Measurements from ENCODE around the gene TLR10. TPM values are rescaled to one million over a fixed set of nuclear protein-coding genes. Genes with fewer than 3 reads are reported as not detected.

The TLR10 gene
- total RNA-seq, 1 donor: not detected

DNA sequence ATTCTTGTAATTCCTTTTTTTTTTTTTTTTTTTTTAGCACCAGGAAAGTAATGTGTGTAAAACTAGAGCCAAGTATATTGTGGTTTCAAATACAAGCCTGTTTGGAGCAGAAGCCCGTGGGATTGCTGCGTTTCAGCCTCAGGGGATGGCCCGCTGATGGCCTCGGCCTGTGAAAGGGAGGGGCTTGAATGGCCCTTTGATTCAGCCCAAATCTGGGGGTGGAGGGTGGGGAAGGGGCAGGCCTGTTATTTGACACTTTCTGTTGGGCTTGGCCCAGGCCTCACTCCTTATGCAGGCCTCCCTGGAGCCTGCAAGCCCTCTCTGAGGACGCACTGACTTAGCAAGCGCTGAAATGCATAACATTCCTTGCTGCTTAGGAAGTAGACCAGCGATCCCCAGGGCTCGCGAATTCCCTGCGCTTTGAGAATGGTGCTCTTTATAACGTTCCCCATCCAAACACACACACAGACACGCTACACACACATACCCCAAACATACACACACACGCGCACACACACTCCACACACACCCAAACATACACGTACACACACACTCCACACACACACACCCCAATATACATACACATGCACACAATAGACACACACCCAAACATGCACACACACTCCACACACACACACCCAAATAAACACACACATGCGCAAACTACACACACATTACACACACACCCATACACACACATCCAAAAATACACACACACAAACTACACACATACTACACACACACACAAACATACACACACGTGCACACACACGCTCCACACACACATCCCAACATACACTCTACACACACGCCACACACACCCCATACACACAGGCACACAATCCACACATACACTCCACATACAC lies 29.6 kb downstream of the TLR10 start:
- TF ChIP-seq, protein P1, sequence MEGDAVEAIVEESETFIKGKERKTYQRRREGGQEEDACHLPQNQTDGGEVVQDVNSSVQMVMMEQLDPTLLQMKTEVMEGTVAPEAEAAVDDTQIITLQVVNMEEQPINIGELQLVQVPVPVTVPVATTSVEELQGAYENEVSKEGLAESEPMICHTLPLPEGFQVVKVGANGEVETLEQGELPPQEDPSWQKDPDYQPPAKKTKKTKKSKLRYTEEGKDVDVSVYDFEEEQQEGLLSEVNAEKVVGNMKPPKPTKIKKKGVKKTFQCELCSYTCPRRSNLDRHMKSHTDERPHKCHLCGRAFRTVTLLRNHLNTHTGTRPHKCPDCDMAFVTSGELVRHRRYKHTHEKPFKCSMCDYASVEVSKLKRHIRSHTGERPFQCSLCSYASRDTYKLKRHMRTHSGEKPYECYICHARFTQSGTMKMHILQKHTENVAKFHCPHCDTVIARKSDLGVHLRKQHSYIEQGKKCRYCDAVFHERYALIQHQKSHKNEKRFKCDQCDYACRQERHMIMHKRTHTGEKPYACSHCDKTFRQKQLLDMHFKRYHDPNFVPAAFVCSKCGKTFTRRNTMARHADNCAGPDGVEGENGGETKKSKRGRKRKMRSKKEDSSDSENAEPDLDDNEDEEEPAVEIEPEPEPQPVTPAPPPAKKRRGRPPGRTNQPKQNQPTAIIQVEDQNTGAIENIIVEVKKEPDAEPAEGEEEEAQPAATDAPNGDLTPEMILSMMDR (IDR thresholded peaks at IDR 0.05; ENCODE audit: insufficient read depth, low read length): no peak
- H3K4me3 ChIP-seq (ENCODE audit: low read depth, low read length): peak overlapping the region; percentile 22
- DNase-seq (ENCODE audit: low read depth): peak; percentile 99

DNA sequence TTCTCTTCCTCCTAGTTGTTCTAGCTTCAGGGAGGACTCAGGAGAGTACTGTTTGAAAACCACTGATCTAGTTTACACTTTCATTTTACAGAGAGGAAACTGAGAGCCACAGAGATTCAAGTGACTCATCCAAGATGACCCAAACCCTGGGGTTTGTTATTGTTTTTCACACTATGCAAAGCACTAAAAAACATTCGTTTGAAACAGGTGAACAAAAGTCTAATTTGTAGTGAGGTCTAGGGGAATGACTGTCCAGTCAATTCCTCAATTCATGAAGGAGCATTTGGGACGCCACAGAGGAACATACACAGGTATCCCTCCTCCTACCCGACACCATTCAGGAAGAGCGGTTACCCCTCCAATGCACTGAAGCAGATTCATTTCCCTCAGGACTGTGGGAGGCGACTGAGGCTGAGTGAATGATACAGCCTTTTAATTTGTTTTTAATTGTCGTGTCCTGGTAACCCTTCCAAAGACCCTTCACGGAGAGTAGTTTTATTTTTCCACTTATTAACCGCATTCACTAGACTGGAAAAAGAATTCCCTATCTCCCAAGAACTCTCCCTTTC lies 30.3 kb downstream of the TLR10 start:
- H3K4me3 ChIP-seq (ENCODE audit: low read depth, low read length): no peak overlapping the region
- TF ChIP-seq, protein P1 (IDR thresholded peaks at IDR 0.05; ENCODE audit: insufficient read depth, low read length): no peak
- no peak for DNase-seq (ENCODE audit: low read depth)

- TF ChIP-seq, protein P1 (IDR thresholded peaks at IDR 0.05; ENCODE audit: insufficient read depth, low read length): no peak
- DNase-seq (ENCODE audit: low read depth): no peak
- no peak overlapping the region for H3K4me3 ChIP-seq (ENCODE audit: low read depth, low read length)
These were observed 31.3 kb downstream of the TLR10 start for GRCh38 chr4:38751341-38752010.

DNA sequence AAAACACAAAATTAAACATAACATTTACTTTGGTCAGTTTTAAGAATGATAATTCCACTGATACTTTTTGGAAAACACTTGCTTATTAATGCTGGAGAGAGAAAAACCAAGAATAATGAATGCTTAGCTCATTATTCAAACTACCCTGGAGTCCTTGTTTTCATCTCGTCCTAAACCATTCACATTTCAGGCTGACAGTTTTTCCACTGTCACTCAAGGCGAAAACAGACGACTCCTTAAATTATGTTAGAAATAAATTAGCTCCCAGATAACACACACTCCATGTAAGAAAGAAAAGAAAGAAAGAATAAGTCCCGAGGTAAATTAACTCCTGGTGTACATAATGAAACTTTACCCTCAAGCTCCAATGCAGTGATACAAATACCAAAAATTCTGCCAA lies 33.5 kb downstream of the TLR10 start:
- TF ChIP-seq, protein P1 (IDR thresholded peaks at IDR 0.05; ENCODE audit: insufficient read depth, low read length): no peak
- no peak overlapping the region for H3K4me3 ChIP-seq (ENCODE audit: low read depth, low read length)
- DNase-seq (ENCODE audit: low read depth): no peak

DNA sequence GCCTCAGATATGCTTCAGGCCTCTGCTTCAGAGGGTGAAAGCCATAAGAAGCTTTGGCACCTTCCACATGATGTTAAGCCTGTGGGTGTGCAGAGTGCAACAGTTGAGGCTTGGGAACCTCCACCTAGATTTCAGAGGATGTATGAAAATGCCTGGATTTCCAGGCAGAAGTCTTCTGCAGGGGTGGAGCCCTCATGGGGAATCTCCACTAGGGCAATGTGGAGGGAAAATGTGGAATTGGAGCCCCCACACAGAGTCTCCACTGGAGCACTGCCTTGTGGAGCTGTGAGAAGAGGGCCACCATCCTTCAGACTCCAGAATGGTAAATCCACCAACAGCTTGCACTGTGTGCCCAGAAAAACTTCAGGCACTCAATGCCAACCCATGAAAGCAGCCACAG lies 35.2 kb downstream of the TLR10 start:
- H3K4me3 ChIP-seq (ENCODE audit: low read depth, low read length): no peak overlapping the region
- TF ChIP-seq, protein P1 (IDR thresholded peaks at IDR 0.05; ENCODE audit: insufficient read depth, low read length): no peak
- no peak for DNase-seq (ENCODE audit: low read depth)

GRCh38 chr4:38745881-38746280 lies 36.9 kb downstream of the TLR10 start:
- no peak for DNase-seq (ENCODE audit: low read depth)
- no peak overlapping the region for H3K4me3 ChIP-seq (ENCODE audit: low read depth, low read length)
- TF ChIP-seq, protein P1 (IDR thresholded peaks at IDR 0.05; ENCODE audit: insufficient read depth, low read length): no peak

All from fibroblast of the aortic adventitia (primary cell).